Spinal cord (tissue), 4 donors: Measurements from ENCODE around the gene PCGF3. TPM values are rescaled to one million over a fixed set of nuclear protein-coding genes. Genes with fewer than 3 reads are reported as not detected.

Experiments used
- polyA plus RNA-seq, 2 donors: library from polyadenylated mRNA; unstranded; fragments of 120-200 nt; gene quantifications; one replicate each; pipeline ENCODE4 v1.2.1, GENCODE V29; 2013; ENCODE audit not compliant: insufficient read length in 2 of 2
- total RNA-seq, 2 donors: library from RNA; depleted of rRNA in 1 of 2; stranded (reverse); fragments of 120-200 nt in 1 of 2; fragments of >200 nt in 1 of 2; gene quantifications; one replicate each; pipeline versions ENCODE4 v1.2.3 to v1.2.4, GENCODE V29; 2013 to 2014

Gene PCGF3
- total and polyA plus RNA-seq, 4 donors, result 40.4 to 80.2 (median 61.8) TPM

Other genes with a start within 250 kb of the PCGF3 start
- 10 to 100 TPM; 40.0 to 48.4 TPM for gene ZNF721, start 206.7 kb upstream of the PCGF3 start, total RNA-seq
- gene ZNF721, start 206.7 kb upstream of the PCGF3 start, polyA plus RNA-seq, result 10 to 100 TPM; 36.4 to 38.6 TPM
- gene PIGG, start 206.6 kb upstream of the PCGF3 start, total RNA-seq, result 10 to 100 TPM; 34.4 to 52.6 TPM
- 10 to 100 TPM; 50.9 to 64.8 TPM for gene PIGG, start 206.6 kb upstream of the PCGF3 start, polyA plus RNA-seq
- 1 to 10 TPM; 4.4 to 6.7 TPM for gene TMEM271, start 129.5 kb upstream of the PCGF3 start, total RNA-seq
- 10 to 100 TPM; 16.1 to 17.1 TPM for gene TMEM271, start 129.5 kb upstream of the PCGF3 start, polyA plus RNA-seq
- 10 to 100 TPM; 16.8 to 17.7 TPM for gene PDE6B, start 80.3 kb upstream of the PCGF3 start, total RNA-seq
- 10 to 100 TPM; 21.7 to 24.1 TPM for gene PDE6B, start 80.3 kb upstream of the PCGF3 start, polyA plus RNA-seq
- 100 to 1,000 TPM; 191 to 726 TPM for gene ATP5ME, start 31.6 kb upstream of the PCGF3 start, total RNA-seq
- 100 to 1,000 TPM; 314 to 354 TPM for gene ATP5ME, start 31.6 kb upstream of the PCGF3 start, polyA plus RNA-seq
- gene MYL5, start 31.3 kb upstream of the PCGF3 start, total RNA-seq, result 10 to 100 TPM in 1 of 2 donors, 1 to 10 TPM in 1; 5.8 to 27.3 TPM
- gene MYL5, start 31.3 kb upstream of the PCGF3 start, polyA plus RNA-seq, result 10 to 100 TPM; 15.0 to 21.0 TPM
- 1 to 10 TPM; 1.6 to 6.4 TPM for gene SLC49A3, start 16.7 kb upstream of the PCGF3 start, total RNA-seq
- gene SLC49A3, start 16.7 kb upstream of the PCGF3 start, polyA plus RNA-seq, result 1 to 10 TPM; 1.6 to 5.1 TPM
- 10 to 100 TPM in 1 of 2 donors, 1 to 10 TPM in 1; 5.3 to 15.4 TPM for gene CPLX1, start 120.3 kb downstream of the PCGF3 start, total RNA-seq
- 100 to 1,000 TPM; 114 to 117 TPM for gene CPLX1, start 120.3 kb downstream of the PCGF3 start, polyA plus RNA-seq
- 10 to 100 TPM; 41.8 to 59.2 TPM for gene GAK, start 226.5 kb downstream of the PCGF3 start, total RNA-seq
- 10 to 100 TPM; 63.0 to 78.8 TPM for gene GAK, start 226.5 kb downstream of the PCGF3 start, polyA plus RNA-seq
- gene TMEM175, start 226.6 kb downstream of the PCGF3 start, total RNA-seq, result 10 to 100 TPM; 27.1 to 31.9 TPM
- gene TMEM175, start 226.6 kb downstream of the PCGF3 start, polyA plus RNA-seq, result 10 to 100 TPM; 70.9 to 78.7 TPM